Measurements from ENCODE around the gene MLLT1.

GRCh38 chr19:6260912-6261650, 18.7 kb downstream of the MLLT1 start:
- TF ChIP-seq POLR2AphosphoS5 (IDR thresholded peaks at IDR 0.05; ENCODE audit: borderline replicate concordance, low read depth, low read length) (no peak), EZH2 (IDR thresholded peaks at IDR 0.05) (no peak)

All from SK-N-MC (cell line).